HG03175 (cell line): ENCODE results near the gene NPEPL1.
"Not testable (repeated sequence)": the region's sequence is repeated elsewhere in the genome, so short reads cannot be mapped to it uniquely, and the experiment has no call there.

Source experiments
- ATAC-seq: cut with Tn5 transposase; IDR thresholded peaks from one replicate; pipeline ENCODE4 v1.9.1; 2021; ENCODE audit warnings: mild to moderate bottlenecking, moderate library complexity; ENCODE audit not compliant: unreplicated experiment

NPEPL1 gene

DNA sequence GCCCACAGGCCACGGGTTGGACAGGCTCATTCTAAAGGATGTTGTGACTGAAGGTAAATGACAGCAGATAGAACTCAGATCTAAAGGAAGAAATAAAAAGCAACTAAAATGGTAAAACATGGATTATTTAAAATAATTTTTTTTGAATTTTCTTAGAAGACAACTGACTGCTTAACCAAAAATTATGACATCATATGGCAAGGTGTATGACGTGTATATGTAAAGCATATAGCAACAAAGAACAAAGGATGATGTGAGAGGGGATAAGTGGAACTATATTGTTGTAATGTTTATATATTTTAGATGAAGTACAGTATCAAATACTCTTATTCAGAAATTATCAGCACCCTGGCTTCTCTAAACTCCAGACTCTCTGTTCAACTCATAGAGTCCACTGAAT, 38.6 kb downstream of the NPEPL1 start:
- ATAC-seq: no peak

GRCh38 chr20:58737198-58737597, 44.6 kb downstream of the NPEPL1 start:
- ATAC-seq: no peak

GRCh38 chr20:58740356-58741308, 48.0 kb downstream of the NPEPL1 start:
- no peak for ATAC-seq

DNA sequence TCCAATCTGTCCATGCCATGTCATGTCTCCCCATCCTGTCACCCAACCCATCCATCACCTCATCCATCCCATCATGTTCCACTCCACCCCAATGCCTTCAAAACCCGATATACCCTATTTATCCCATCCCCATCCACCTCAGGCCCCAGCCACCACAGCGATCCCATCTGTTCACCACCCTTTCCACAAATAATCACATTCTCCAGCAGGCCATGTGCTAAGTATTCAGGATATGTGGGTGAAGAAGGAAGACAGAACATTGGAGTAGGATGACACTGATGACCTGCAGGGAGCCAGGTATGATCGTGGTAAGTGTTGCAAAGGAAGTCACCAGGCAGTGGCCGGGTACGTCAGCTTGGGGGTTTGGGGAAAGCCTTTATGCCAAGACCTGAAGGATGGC, 48.8 kb downstream of the NPEPL1 start:
- no peak for ATAC-seq

- no peak for ATAC-seq
Observed at GRCh38 chr20:58742668-58743566, 50.3 kb downstream of the NPEPL1 start.

DNA sequence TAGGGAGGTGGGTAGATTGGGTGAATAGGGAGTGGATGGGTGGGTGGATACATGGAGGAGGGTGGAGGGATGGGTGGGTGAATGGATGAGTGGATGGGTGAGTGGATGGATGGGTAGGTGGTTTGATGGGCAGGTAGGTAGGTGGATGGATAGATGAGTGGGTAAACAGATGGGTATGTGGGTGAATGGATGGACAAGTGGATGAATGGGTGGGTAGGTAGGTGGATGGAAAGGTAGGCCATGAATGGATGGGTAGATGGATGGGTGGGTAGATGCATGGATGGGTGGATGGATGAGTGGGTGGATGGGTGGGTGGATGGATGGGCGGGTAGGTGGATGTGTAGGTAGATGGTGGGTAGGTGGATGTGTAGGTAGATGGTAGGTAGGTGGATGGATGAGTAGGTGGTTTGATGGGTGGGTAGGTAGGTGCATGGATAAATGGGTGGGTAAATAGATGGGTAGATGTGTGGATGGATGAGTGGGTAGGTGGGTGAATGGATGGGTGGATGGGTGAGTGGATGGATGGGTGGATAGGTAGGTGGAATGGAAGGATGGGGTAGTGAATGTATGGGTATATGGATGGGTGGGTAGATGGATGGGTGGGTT, 51.4 kb downstream of the NPEPL1 start:
- no peak for ATAC-seq

DNA sequence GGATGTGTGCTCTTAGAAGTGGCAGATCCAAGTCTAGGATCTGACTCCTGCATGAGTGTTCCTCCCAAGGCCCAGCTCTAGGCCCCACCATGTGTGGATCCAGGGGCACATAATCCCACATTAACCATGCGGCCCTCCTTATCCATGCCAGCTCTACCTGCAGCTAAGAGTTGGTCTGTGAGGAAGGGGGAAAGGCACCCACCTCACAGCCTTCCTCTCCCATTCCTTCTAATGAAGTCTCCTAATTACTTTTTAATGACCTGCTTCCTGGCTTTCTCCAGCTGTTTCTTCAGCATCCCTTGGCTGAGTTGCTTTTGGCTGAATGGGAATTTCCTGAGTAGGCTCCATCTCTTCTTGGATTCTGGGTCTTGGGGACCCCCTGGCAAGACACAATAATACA, 52.2 kb downstream of the NPEPL1 start:
- no peak for ATAC-seq

GRCh38 chr20:58745391-58745790, 52.8 kb downstream of the NPEPL1 start:
- ATAC-seq: no peak

GRCh38 chr20:58746620-58747019, 54.0 kb downstream of the NPEPL1 start:
- no peak for ATAC-seq

DNA sequence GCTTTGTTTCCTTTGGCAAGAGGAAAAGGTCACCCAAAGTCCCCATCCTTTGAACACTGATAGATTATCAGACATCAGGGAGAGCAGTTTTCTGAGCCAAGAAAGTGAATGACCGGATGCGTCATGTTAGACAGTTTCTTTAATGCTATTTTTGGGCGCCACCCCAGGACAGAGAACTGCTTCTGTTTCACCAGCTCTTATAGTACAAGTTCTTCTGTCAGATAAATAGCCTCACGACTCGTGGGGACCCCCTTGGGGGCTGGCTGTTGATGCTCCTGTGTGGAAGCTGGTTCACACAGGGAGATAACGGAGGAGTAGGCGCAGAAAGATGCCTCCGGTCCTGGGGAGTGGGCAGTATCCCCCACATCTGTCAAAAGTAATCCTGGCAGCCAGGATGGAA, 54.6 kb downstream of the NPEPL1 start:
- ATAC-seq: no peak

- ATAC-seq: no peak
Observed at GRCh38 chr20:58748618-58749017, 56.0 kb downstream of the NPEPL1 start.

DNA sequence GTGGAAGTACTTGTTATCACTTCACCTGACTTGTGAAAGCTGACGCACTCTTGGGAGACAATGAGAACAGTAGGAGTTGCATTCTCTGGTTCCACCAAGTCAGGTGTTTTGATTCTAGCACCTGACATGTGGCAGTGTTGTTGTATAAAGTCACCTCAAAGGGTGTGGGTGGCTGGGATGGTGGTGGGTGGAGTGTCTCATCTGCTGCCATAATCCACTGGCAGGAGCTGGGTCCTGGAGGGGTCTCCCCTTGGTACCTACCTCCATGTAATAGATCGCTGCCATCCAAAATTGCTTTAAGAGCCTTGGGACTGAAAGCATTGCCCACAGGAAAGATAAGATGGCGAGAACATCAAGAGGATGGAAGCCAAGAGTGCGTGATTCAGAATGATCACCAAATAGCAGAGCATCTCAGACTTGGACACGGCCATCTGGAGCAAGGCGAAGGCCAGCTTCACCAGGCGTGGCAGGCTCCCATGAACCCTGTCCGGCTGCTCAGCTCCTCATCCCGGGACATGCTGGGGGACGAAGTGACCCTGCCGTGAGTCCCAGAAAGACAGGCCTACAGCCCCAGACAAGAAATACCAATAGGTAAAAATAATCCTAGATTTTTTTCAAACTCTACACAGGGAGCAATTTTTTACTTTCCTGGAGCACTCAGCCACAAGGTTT, 56.6 kb downstream of the NPEPL1 start:
- ATAC-seq: no peak

GRCh38 chr20:58749979-58750378, 57.4 kb downstream of the NPEPL1 start:
- ATAC-seq: no peak

DNA sequence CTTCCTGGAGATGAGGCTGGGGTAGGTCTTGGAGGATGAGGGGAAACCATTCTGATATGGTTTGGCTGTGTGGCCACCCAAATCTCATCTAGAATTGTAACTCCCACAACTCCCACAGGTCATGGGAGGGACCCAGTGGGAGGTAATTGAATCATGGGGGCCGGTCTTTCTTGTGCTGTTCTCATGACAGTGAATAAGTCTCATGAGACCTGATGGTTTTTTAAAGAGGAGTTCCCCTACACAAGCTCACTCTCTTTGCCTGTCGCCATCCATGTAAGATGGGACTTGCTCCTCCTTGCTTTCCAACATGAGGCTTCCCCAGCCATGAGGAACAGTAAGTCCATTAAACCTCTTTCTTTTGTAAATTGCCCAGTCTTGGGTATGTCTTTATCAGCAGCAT, 58.1 kb downstream of the NPEPL1 start:
- ATAC-seq: not testable (repeated sequence)

DNA sequence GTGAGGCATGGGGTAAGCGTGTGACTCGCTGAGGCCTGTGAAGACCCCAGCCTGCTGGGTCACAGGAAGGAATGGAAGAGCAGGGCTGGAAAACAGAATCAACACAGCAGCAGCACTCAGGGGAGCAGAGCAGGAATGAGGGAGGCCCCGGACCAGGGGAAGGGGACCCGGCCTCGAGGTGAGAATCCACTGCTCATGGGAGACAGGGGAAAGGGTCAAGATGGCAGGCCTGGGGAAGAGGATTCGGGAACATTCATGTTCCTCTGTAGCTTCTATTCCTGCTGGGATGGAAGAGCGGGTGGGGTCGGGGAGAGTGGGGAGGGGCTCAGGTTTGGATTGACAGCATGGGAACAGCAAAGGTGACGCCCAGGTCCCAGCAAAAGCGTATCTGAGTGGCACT, 59.4 kb downstream of the NPEPL1 start:
- no peak for ATAC-seq

DNA sequence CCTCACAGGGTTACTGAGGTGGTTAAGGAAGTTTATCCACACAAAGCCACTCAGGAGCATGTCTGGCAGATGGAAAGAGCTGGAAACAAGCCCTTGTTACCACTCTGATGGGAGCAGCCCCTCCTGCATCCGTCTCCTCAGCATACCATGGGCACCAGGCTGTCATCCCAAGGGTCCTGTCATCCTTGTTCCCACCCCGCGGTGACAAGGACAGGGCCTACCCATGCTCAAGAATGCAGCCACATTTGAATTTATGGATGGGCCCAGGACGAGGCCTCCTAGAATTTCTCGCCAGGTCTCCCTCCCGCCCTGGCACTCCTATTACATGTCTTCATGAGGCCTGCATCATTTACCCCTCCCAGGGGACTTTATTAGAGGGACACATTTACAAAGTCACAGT, 60.0 kb downstream of the NPEPL1 start:
- ATAC-seq: no peak

GRCh38 chr20:58753267-58753921, 60.8 kb downstream of the NPEPL1 start:
- no peak for ATAC-seq

DNA sequence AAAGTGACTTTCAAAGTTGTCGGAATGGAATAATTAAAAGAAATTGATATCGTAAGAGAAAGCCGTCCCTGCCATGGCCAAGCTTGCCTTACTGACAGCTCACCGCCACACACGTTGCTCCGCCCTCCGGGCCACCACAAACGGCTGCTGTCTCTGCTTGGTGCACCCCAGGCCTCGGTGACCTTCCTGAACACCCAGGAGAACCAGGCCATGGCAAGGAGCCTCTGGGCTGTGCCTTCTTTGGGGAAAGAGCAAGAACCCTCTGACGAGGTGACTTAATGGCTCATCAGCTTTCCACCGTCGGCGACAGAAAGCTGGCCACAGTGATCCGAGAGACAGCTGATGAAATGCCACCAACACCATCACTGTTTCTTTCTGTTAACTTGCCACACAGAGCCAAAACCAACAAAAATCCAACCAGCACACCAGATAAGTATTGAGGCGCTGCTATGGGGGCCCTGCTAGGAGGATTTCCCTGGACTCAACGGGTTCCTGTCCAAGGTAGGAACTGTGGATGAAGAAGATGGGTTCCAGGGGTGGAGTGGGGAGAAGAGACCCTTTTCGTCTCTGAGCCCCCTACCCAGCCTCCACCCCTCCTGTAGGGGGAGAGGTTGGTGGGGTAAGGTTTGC, 61.4 kb downstream of the NPEPL1 start:
- ATAC-seq: no peak

DNA sequence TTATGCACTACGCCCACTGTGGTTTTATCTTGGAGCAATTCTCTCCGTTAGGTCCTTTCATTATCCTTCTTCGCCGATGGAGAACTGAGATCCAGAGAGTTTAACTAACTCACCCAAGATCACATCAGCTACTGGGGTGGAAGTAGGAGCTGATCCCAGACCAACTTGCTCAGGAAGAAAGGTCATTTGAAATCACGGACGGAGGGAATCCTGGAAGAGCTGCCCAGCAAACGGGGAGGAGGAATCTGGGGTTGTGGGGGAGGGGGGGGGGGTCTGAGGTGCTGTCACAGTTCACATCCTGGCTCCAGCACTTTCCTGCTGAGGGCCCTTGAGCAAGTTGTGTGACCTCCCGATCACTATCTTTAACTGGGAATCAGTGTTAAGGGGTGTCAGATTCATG, 62.0 kb downstream of the NPEPL1 start:
- no peak for ATAC-seq
